ENCODE results near the gene FHIT. TPM values are rescaled to one million over a fixed set of nuclear protein-coding genes. Genes with fewer than 3 reads are reported as not detected.

The FHIT gene
- total and polyA plus RNA-seq, 2 experiments from 2014 or later = 0.22 to 0.90 TPM

DNA sequence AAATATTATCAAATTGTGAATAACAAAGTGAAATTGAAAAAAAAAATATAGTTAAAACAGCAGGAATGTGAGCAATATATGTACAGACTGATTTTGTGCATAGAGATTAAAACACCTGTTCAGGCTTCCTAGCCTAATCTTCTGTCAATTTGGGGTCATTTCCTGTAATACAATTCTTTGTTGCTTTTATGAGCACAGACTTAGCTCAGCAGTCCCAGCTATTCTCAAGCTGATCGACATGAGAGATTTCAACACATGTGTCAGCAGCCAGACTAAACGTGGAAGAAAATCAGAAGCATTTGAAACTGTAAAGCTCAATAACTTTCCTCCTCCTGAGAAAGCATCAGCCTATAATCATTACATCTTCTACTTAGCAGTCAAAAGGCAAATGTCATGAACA lies 1.6 kb upstream of the FHIT start:
- in situ Hi-C loops (cut with MboI) = no loop called here
- Histone ChIP-seq H3K4me1 (ENCODE audit: insufficient read depth) (no peaks in the 10 kb centered on the region), H3K36me3 (ENCODE audit: low read depth) (no peaks in the 10 kb centered on the region), H3F3A (ENCODE audit: insufficient read depth) (no peaks in the 10 kb centered on the region), H3K4me3 (no peak overlapping the region), H2AFZ (no peak overlapping the region), H3K79me2 (ENCODE audit: insufficient read depth) (no peaks in the 10 kb centered on the region), H4K20me1 (ENCODE audit: insufficient read depth) (no peaks in the 10 kb centered on the region), H3K9me3 (ENCODE audit: low read depth) (no peaks in the 10 kb centered on the region), H3K9ac (no peak overlapping the region), H3K4me2 (ENCODE audit: unreplicated experiment) (no peak overlapping the region), H3K27me3 (replicated peaks; ENCODE audit: insufficient read depth) (no peaks in the 10 kb centered on the region), H3K9me2 (ENCODE audit: insufficient read depth) (no peaks in the 10 kb centered on the region), H3K27ac (no peak overlapping the region)
- 30 to 31% methylated on average over 2 of the region's 2 CpGs for WGBS, 2 experiments (ENCODE audit: low coverage in 1 of 2, low lambda C conversion rate in 2 of 2, missing lambda C conversion rate in 2 of 2)
- TF ChIP-seq EZH2 (IDR thresholded peaks at IDR 0.05; ENCODE audit: insufficient read depth, poor library complexity, severe bottlenecking) (no peak), EZH2phosphoT487 (IDR thresholded peaks at IDR 0.05; ENCODE audit: insufficient read depth, low read depth) (no peak)
- DNase-seq = no peak

DNA sequence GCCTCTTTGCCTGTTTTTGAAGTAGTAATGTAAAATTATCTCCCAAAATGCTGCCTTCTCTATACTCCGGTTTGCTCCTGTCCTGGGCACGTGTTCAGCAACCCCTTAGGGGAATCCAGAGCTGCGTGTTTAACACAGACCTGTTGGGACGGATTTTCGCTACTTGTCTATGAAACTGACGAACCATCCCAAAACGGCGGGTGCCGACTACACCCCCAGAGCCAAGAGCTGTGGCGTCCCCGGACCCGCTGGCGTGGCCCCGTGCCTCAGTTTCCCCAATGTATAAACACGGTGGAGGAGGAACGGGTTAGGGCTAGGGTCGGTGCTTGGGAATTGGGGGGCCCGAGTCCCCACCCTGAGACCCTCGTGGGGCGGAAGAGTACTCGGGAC lies 473 bp downstream of the FHIT start:
- DNase-seq = peak; percentile 50
- Histone ChIP-seq H3K27me3 (replicated peaks; ENCODE audit: insufficient read depth) (no peaks in the 10 kb centered on the region), H3K36me3 (ENCODE audit: low read depth) (no peaks in the 10 kb centered on the region), H3K9me2 (ENCODE audit: insufficient read depth) (no peaks in the 10 kb centered on the region), H3K27ac (no peak overlapping the region), H3K9ac (peak overlapping the region; percentile 71), H3K4me3 (peak overlapping the region; percentile 84), H2AFZ (peak overlapping the region; percentile 95), H4K20me1 (ENCODE audit: insufficient read depth) (no peaks in the 10 kb centered on the region), H3K4me1 (ENCODE audit: insufficient read depth) (no peaks in the 10 kb centered on the region), H3F3A (ENCODE audit: insufficient read depth) (no peaks in the 10 kb centered on the region), H3K9me3 (ENCODE audit: low read depth) (no peaks in the 10 kb centered on the region), H3K4me2 (ENCODE audit: unreplicated experiment) (peak overlapping the region; percentile 77), H3K79me2 (ENCODE audit: insufficient read depth) (no peaks in the 10 kb centered on the region)
- TF ChIP-seq EZH2phosphoT487 (IDR thresholded peaks at IDR 0.05; ENCODE audit: insufficient read depth, low read depth) = no peak
- no peak for TF ChIP-seq EZH2 (IDR thresholded peaks at IDR 0.05; ENCODE audit: insufficient read depth, poor library complexity, severe bottlenecking)
- in situ Hi-C loops (cut with MboI) = no loop called here
- 2% methylated on average over 21 of the region's 21 CpGs for WGBS, 2 experiments (ENCODE audit: low coverage in 1 of 2, low lambda C conversion rate in 2 of 2, missing lambda C conversion rate in 2 of 2)

DNA sequence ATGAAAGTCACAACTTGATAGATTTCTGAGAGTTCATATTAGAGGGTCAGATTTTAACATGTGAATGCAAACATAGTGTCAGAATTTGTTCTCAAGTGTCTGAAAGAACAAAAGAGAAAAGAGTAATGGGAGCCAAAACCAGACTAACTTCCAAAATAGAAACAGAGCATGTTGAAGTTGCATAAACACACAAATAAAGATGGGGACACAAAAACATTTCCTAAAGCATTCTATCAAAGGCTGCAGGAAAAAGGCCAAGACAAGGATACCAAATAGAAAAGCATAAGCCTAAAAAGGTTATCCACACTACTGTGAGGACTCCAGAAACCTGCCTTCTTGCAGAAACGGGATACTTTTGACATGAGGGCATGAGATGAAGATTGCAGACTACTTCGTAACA lies 2.8 kb downstream of the FHIT start:
- Histone ChIP-seq H2AFZ (no peak overlapping the region), H3K9me2 (ENCODE audit: insufficient read depth) (no peaks in the 10 kb centered on the region), H3K9me3 (ENCODE audit: low read depth) (no peaks in the 10 kb centered on the region), H3K9ac (no peak overlapping the region), H3K27me3 (replicated peaks; ENCODE audit: insufficient read depth) (0 out of 2 replicates have a peak, but pooled peaks cover 3% of the 10 kb centered on the region), H3K79me2 (ENCODE audit: insufficient read depth) (no peaks in the 10 kb centered on the region), H3K4me3 (no peak overlapping the region), H4K20me1 (ENCODE audit: insufficient read depth) (no peaks in the 10 kb centered on the region), H3K36me3 (ENCODE audit: low read depth) (no peaks in the 10 kb centered on the region), H3K4me1 (ENCODE audit: insufficient read depth) (no peaks in the 10 kb centered on the region), H3K27ac (no peak overlapping the region), H3K4me2 (ENCODE audit: unreplicated experiment) (no peak overlapping the region), H3F3A (ENCODE audit: insufficient read depth) (no peaks in the 10 kb centered on the region)
- TF ChIP-seq EZH2phosphoT487 (IDR thresholded peaks at IDR 0.05; ENCODE audit: insufficient read depth, low read depth) = no peak
- no peak for TF ChIP-seq EZH2 (IDR thresholded peaks at IDR 0.05; ENCODE audit: insufficient read depth, poor library complexity, severe bottlenecking)
- no peak for DNase-seq
- in situ Hi-C loops (cut with MboI) = no loop called here
- WGBS, 2 experiments (ENCODE audit: low coverage in 1 of 2, low lambda C conversion rate in 2 of 2, missing lambda C conversion rate in 2 of 2) = 76 to 85% methylated on average over 2 of the region's 2 CpGs

GRCh38 chr3:61247191-61247590 lies 4.1 kb downstream of the FHIT start:
- no peaks in the 10 kb centered on the region for H3K4me1 ChIP-seq (ENCODE audit: insufficient read depth)
- WGBS, 2 experiments (ENCODE audit: low coverage in 1 of 2, low lambda C conversion rate in 2 of 2, missing lambda C conversion rate in 2 of 2) = 62 to 65% methylated on average over 4 of the region's 4 CpGs
- H3K27me3 ChIP-seq (replicated peaks; ENCODE audit: insufficient read depth) = 0 out of 2 replicates have a peak, but pooled peaks cover 3% of the 10 kb centered on the region
- no peaks in the 10 kb centered on the region for H4K20me1 ChIP-seq (ENCODE audit: insufficient read depth)
- in situ Hi-C loops (cut with MboI) = no loop called here
- no peak for TF ChIP-seq EZH2phosphoT487 (IDR thresholded peaks at IDR 0.05; ENCODE audit: insufficient read depth, low read depth)
- no peak for TF ChIP-seq EZH2 (IDR thresholded peaks at IDR 0.05; ENCODE audit: insufficient read depth, poor library complexity, severe bottlenecking)
- H3F3A ChIP-seq (ENCODE audit: insufficient read depth) = no peaks in the 10 kb centered on the region
- no peak overlapping the region for H3K4me3 ChIP-seq
- no peak overlapping the region for H3K9ac ChIP-seq
- no peak overlapping the region for H2AFZ ChIP-seq
- no peaks in the 10 kb centered on the region for H3K36me3 ChIP-seq (ENCODE audit: low read depth)
- no peak overlapping the region for H3K27ac ChIP-seq
- H3K4me2 ChIP-seq (ENCODE audit: unreplicated experiment) = no peak overlapping the region
- no peaks in the 10 kb centered on the region for H3K9me2 ChIP-seq (ENCODE audit: insufficient read depth)
- no peak for DNase-seq
- H3K79me2 ChIP-seq (ENCODE audit: insufficient read depth) = no peaks in the 10 kb centered on the region
- no peaks in the 10 kb centered on the region for H3K9me3 ChIP-seq (ENCODE audit: low read depth)

- no peak overlapping the region for H2AFZ ChIP-seq
- in situ Hi-C loops (cut with MboI) = no loop called here
- no peak for DNase-seq
These were observed 11.4 kb downstream of the FHIT start for GRCh38 chr3:61239871-61240270.

More at GRCh38 chr3:61239871-61240270, 11.4 kb downstream of the FHIT start:
- 0 out of 2 replicates have a peak, but pooled peaks cover 3% of the 10 kb centered on the region for H3K27me3 ChIP-seq (replicated peaks; ENCODE audit: insufficient read depth)
- no peak for TF ChIP-seq EZH2 (IDR thresholded peaks at IDR 0.05; ENCODE audit: insufficient read depth, poor library complexity, severe bottlenecking)
- no peak for TF ChIP-seq EZH2phosphoT487 (IDR thresholded peaks at IDR 0.05; ENCODE audit: insufficient read depth, low read depth)
- no peaks in the 10 kb centered on the region for H3K9me2 ChIP-seq (ENCODE audit: insufficient read depth)
- no peaks in the 10 kb centered on the region for H3F3A ChIP-seq (ENCODE audit: insufficient read depth)
- no peaks in the 10 kb centered on the region for H3K36me3 ChIP-seq (ENCODE audit: low read depth)
- no peak overlapping the region for H3K4me3 ChIP-seq
- no peaks in the 10 kb centered on the region for H4K20me1 ChIP-seq (ENCODE audit: insufficient read depth)
- H3K79me2 ChIP-seq (ENCODE audit: insufficient read depth) = no peaks in the 10 kb centered on the region
- H3K27ac ChIP-seq = no peak overlapping the region
- no peak overlapping the region for H3K4me2 ChIP-seq (ENCODE audit: unreplicated experiment)
- no peaks in the 10 kb centered on the region for H3K4me1 ChIP-seq (ENCODE audit: insufficient read depth)
- H3K9me3 ChIP-seq (ENCODE audit: low read depth) = no peaks in the 10 kb centered on the region
- no peak overlapping the region for H3K9ac ChIP-seq

All from GM23248 (cell line).